ENCODE measurements around the gene USP17L11.
"Not testable (repeated sequence)": the region's sequence is repeated elsewhere in the genome, so short reads cannot be mapped to it uniquely, and the experiment has no call there.

GRCh38 chr4:9257824-9258223, 42.6 kb downstream of the USP17L11 start, which contains the start of gene USP17L20:
- not testable (repeated sequence) for TF ChIP-seq CTCF, POLR2AphosphoS5, POLR2A, EP300 (IDR thresholded peaks at IDR 0.05)

All from upper lobe of left lung (tissue), 4 donors.